ENCODE measurements around the gene TRIM17.

The TRIM17 gene

GRCh38 chr1:228396770-228397662 lies 19.6 kb downstream of the TRIM17 start:
- TF ChIP-seq CTCF (IDR thresholded peaks at IDR 0.05; ENCODE audit: extremely low read depth, insufficient read depth, missing control alignments) = no peak
- in situ Hi-C loops (cut with MboI; ENCODE audit: low pct_unique_long_range_greater_than_20kb, low sequenced_read_pairs, unreplicated experiment) = no loop called here

GRCh38 chr1:228394571-228395394 lies 21.9 kb downstream of the TRIM17 start:
- in situ Hi-C loops (cut with MboI; ENCODE audit: low pct_unique_long_range_greater_than_20kb, low sequenced_read_pairs, unreplicated experiment) = no loop called here
- TF ChIP-seq CTCF (IDR thresholded peaks at IDR 0.05; ENCODE audit: extremely low read depth, insufficient read depth, missing control alignments) = no peak
- no peak for DNase-seq (ENCODE audit: low spot score)

More at GRCh38 chr1:228396770-228397662, 19.6 kb downstream of the TRIM17 start:
- no peak for DNase-seq (ENCODE audit: low spot score)

GRCh38 chr1:228393811-228394570 lies 22.7 kb downstream of the TRIM17 start:
- no peak for DNase-seq (ENCODE audit: low spot score)
- in situ Hi-C loops (cut with MboI; ENCODE audit: low pct_unique_long_range_greater_than_20kb, low sequenced_read_pairs, unreplicated experiment) = no loop called here
- no peak for TF ChIP-seq CTCF (IDR thresholded peaks at IDR 0.05; ENCODE audit: extremely low read depth, insufficient read depth, missing control alignments)

- in situ Hi-C loops (cut with MboI; ENCODE audit: low pct_unique_long_range_greater_than_20kb, low sequenced_read_pairs, unreplicated experiment) = no loop called here
- DNase-seq (ENCODE audit: low spot score) = no peak
- TF ChIP-seq CTCF (IDR thresholded peaks at IDR 0.05; ENCODE audit: extremely low read depth, insufficient read depth, missing control alignments) = peak; percentile 26
Measured at GRCh38 chr1:228393268-228393701, 23.4 kb downstream of the TRIM17 start.

GRCh38 chr1:228392111-228392936 lies 24.3 kb downstream of the TRIM17 start:
- no peak for TF ChIP-seq CTCF (IDR thresholded peaks at IDR 0.05; ENCODE audit: extremely low read depth, insufficient read depth, missing control alignments)
- in situ Hi-C loops (cut with MboI; ENCODE audit: low pct_unique_long_range_greater_than_20kb, low sequenced_read_pairs, unreplicated experiment) = no loop called here
- DNase-seq (ENCODE audit: low spot score) = no peak

All from GM13977 (cell line).